WERI-Rb-1 (cell line): ENCODE data around the gene MYL5.
"Not testable (repeated sequence)": the region's sequence is repeated elsewhere in the genome, so short reads cannot be mapped to it uniquely, and the experiment has no call there.

Experiments
- DNase-seq: peaks from one replicate; pipeline ENCODE4 v3.0.0-alpha.2; 2020
- H3K27ac ChIP-seq: fragments of 250-450 bp; sonication (Bioruptor Pico); 2 replicates; pipeline ENCODE4 v1.5.1; 2020; ENCODE audit warnings: mild to moderate bottlenecking, moderate library complexity
- H3K27me3 ChIP-seq: fragments of 250-450 bp; sonication (Bioruptor Pico); 2 replicates; pipeline ENCODE4 v1.5.1; 2021; ENCODE audit warnings: mild to moderate bottlenecking, low read depth, moderate library complexity; ENCODE audit not compliant: insufficient read depth, severe bottlenecking
- H3K36me3 ChIP-seq: fragments of 250-450 bp; sonication (Bioruptor Pico); 2 replicates; pipeline ENCODE4 v1.5.1; 2020; ENCODE audit warnings: mild to moderate bottlenecking, moderate library complexity
- H3K4me3 ChIP-seq: 2 replicates; pipeline ENCODE4 v1.5.1; 2011; ENCODE audit warnings: low read depth, mild to moderate bottlenecking, control low read depth, low read length
- H3K9me3 ChIP-seq: fragments of 250-450 bp; sonication (Bioruptor Pico); 2 replicates; pipeline ENCODE4 v1.5.1; 2021; ENCODE audit warnings: mild to moderate bottlenecking, moderate library complexity; ENCODE audit not compliant: severe bottlenecking
- CTCF ChIP-seq: IDR thresholded peaks from 2 replicates; pipeline ENCODE4 v1.5.1; 2011; ENCODE audit warnings: low read depth, mild to moderate bottlenecking, control low read depth, inconsistent platforms, low read length

The MYL5 gene

DNA sequence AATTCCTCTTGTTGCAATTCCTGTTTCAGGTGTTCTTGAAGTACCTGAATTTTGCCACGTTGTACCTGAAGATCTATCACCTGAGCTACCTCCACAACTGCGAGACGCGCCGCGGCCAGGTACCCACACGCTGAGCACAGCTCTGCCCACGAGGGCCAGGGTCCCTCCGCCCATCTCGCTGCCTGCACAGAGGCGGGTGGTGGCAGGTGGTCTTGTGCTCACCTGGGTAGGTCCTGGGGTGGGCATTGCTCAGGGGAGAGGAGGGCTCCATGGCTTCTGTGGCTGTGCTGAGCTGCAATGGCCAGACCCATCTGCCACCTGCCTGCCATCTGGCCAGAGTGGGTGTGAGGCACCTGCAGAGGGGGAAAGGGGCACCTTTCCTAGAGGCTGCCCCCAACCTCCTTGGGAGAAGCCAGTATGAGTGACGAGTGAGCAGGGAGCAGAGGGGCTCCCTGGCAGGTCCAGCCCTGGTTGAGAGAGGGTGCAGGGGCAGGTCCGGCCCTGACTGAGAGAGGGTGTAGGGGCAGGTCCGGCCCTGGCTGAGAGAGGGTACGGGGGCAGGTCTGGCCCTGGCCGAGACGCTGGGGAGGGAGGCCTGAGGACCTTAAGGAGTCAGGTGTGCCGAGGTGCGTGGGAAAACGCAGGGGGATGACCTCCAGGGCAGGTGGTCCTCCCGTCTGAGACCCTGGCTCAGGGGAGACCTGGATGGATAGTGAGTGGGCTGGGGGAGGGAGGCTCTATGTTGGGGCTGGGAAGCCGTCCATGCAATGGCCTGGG, 38.3 kb upstream of the MYL5 start:
- Histone ChIP-seq H3K9me3 (peaks cover 11% of the 10 kb centered on the region), H3K27ac (no peak overlapping the region), H3K27me3 (no peaks in the 10 kb centered on the region), H3K4me3 (no peak overlapping the region), H3K36me3 (peaks cover 34% of the 10 kb centered on the region)
- no peak for DNase-seq
- no peak for TF ChIP-seq CTCF

GRCh38 chr4:636628-637159, 37.6 kb upstream of the MYL5 start:
- no peak for TF ChIP-seq CTCF
- no peaks in the 10 kb centered on the region for H3K27me3 ChIP-seq
- peaks cover 33% of the 10 kb centered on the region for H3K36me3 ChIP-seq
- no peak for DNase-seq
- no peak overlapping the region for H3K27ac ChIP-seq
- H3K4me3 ChIP-seq = no peak overlapping the region
- peaks cover 11% of the 10 kb centered on the region for H3K9me3 ChIP-seq

DNA sequence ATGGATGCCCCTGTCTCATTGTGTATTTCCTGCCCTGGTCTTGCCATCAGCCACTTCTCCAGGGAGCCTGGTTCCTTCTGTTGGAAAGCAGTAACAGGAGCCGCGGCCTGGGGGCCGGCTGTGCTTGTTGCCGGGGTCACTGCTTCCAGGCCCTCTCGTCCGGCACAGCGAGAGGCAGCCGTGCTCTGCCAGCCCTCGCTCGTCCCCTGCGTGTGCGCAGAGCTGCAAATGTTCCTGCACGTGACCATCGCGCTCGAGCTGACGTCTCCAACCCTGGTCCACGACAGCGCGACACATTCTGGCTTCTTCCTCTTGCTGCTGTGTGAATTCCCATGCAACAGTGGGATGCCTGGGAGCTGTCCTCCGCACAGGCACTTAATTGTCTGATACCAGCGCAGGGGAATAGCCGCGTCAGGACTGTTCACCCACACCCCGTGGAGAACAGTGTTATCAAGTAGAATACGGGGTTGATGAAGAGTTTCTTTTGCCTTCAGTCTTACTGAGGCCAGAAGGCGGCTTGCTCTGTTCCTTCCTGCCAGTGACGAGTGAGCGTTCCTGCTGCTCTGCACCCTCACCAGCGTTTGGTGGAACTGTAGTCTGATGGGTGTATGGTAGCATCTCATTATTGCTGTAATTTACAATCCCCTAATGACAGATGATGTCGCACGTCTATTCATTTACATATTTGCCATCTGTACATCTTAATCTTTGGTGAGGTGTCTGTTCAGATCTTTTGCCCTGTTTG, 36.6 kb upstream of the MYL5 start:
- no peak overlapping the region for H3K27ac ChIP-seq
- H3K27me3 ChIP-seq = no peaks in the 10 kb centered on the region
- peaks cover 40% of the 10 kb centered on the region for H3K36me3 ChIP-seq
- TF ChIP-seq CTCF = no peak
- H3K4me3 ChIP-seq = no peak overlapping the region
- H3K9me3 ChIP-seq = peaks cover 15% of the 10 kb centered on the region
- DNase-seq = no peak

- H3K27ac ChIP-seq, H3K27me3 ChIP-seq, H3K4me3 ChIP-seq, DNase-seq: not testable (repeated sequence)
- H3K9me3 ChIP-seq = peaks cover 17% of the 10 kb centered on the region
- peaks cover 41% of the 10 kb centered on the region for H3K36me3 ChIP-seq
Measured at GRCh38 chr4:642366-642765, 32.0 kb upstream of the MYL5 start.

- DNase-seq = no peak
- peak overlapping the region; percentile 92 for H3K27ac ChIP-seq
- no peak for TF ChIP-seq CTCF
- no peak overlapping the region for H3K4me3 ChIP-seq
- H3K27me3 ChIP-seq = no peaks in the 10 kb centered on the region
- peaks cover 34% of the 10 kb centered on the region for H3K36me3 ChIP-seq
- H3K9me3 ChIP-seq = peaks cover 10% of the 10 kb centered on the region
Measured at GRCh38 chr4:646460-646859, 27.9 kb upstream of the MYL5 start.

DNA sequence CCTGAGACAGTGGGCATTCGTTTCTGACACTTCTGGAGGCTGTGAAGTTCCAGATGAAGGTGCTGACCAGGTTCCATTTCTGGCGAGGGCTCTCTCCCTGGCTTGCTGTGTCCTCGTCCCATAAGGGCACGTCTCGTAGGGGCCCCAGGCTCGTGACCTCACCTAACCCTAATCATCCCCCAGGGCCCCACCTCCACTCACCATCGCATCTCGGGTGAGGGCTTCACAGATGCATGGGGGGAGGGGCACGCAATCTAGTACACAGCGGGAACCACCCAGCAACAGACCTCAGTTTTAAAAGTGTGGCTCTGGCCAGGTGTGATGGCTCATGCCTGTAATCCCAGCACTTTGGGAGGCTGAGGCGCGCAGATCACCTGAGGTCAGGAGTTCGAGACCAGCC, 26.9 kb upstream of the MYL5 start:
- peak; percentile 84 for DNase-seq
- Histone ChIP-seq H3K36me3 (peaks cover 26% of the 10 kb centered on the region), H3K4me3 (no peak overlapping the region), H3K9me3 (peaks cover 2% of the 10 kb centered on the region), H3K27ac (peak overlapping the region; percentile 92), H3K27me3 (no peaks in the 10 kb centered on the region)
- TF ChIP-seq CTCF = no peak
